OCI-LY3 (cell line): ENCODE measurements around the gene AMBRA1.

Experiments
- EZH2phosphoT487 ChIP-seq: fragments of 200-600 bp; shearing (Covaris generic); IDR thresholded peaks from 2 replicates; pipeline ENCODE4 v1.6.1; 2018; ENCODE audit warnings: antibody characterized with exemption, mixed run types, low read depth
- TF ChIP-seq, protein P1 (sequence below): fragments of 200-600, 300-600 bp; sonication (generic); IDR thresholded peaks from 2 replicates; pipeline ENCODE4 v1.5.1; 2014; ENCODE audit warnings: antibody characterized with exemption, low read length, low read depth

DNA sequence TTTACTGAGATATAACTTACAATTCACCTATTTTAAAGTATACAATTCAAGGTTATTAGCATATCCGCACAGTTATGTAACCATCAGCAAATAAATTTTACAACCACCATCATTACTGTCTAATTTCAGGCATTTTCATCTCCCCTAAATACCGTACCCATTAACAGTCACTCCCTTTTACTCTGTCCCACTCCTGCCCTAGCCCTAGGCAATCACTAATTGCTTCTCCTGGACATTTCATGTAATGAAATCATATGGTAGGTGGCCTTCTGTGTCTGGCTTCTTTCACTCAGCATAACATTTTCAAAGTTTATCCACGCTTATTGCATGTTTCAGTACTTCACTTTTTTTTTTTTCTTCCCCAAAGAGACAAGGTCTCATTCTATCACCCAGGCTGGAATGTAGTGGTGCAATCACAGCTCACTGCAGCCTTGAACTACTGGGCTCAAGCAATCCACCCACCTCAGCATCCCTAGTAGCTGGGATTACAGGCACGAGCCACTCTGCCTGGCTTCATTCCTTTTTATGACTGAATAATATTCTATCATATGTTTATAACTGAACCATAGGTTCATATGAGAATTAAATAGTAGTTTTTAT is 140.8 kb downstream of the AMBRA1 start:
- TF ChIP-seq, protein P1, sequence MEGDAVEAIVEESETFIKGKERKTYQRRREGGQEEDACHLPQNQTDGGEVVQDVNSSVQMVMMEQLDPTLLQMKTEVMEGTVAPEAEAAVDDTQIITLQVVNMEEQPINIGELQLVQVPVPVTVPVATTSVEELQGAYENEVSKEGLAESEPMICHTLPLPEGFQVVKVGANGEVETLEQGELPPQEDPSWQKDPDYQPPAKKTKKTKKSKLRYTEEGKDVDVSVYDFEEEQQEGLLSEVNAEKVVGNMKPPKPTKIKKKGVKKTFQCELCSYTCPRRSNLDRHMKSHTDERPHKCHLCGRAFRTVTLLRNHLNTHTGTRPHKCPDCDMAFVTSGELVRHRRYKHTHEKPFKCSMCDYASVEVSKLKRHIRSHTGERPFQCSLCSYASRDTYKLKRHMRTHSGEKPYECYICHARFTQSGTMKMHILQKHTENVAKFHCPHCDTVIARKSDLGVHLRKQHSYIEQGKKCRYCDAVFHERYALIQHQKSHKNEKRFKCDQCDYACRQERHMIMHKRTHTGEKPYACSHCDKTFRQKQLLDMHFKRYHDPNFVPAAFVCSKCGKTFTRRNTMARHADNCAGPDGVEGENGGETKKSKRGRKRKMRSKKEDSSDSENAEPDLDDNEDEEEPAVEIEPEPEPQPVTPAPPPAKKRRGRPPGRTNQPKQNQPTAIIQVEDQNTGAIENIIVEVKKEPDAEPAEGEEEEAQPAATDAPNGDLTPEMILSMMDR = no peak
- TF ChIP-seq EZH2phosphoT487 = no peak
